Osteoblast (primary cell): Measurements from ENCODE around the gene MIA2. TPM values are rescaled to one million over a fixed set of nuclear protein-coding genes. Genes with fewer than 3 reads are reported as not detected.
A peak's percentile ranks its signal among the peaks of the same experiment; 100 is the strongest.

Experiments used
- DNase-seq: peaks from one replicate; pipeline ENCODE4 v3.0.0; 2011; ENCODE audit warnings: low spot score, mixed read lengths; ENCODE audit not compliant: insufficient read length; ENCODE audit errors: missing footprints
- H2AFZ ChIP-seq: 2 replicates; pipeline ENCODE4 v1.6.0; 2011; ENCODE audit warnings: mild to moderate bottlenecking, low read length
- H3K27ac ChIP-seq: 2 replicates; pipeline ENCODE4 v1.5.1; 2011; ENCODE audit warnings: mild to moderate bottlenecking, low read depth, low read length, moderate library complexity
- H3K27me3 ChIP-seq: 2 replicates; pipeline ENCODE4 v1.6.0; 2012; ENCODE audit warnings: mild to moderate bottlenecking, control low read depth, inconsistent platforms, low read length, moderate library complexity; ENCODE audit not compliant: insufficient read depth
- H3K36me3 ChIP-seq: 2 replicates; pipeline ENCODE4 v1.5.1; 2011; ENCODE audit warnings: mild to moderate bottlenecking, low read length, control low read depth, moderate library complexity; ENCODE audit not compliant: insufficient read depth
- H3K4me1 ChIP-seq: 2 replicates; pipeline ENCODE4 v1.5.1; 2011; ENCODE audit warnings: mild to moderate bottlenecking, low read length, control low read depth, moderate library complexity; ENCODE audit not compliant: insufficient read depth
- H3K4me2 ChIP-seq: 2 replicates; pipeline ENCODE4 v1.6.0; 2011; ENCODE audit warnings: mild to moderate bottlenecking, low read length; ENCODE audit not compliant: insufficient read depth
- H3K4me3 ChIP-seq: fragments of 200-600 bp; sonication (generic); 3 replicates; pipeline ENCODE4 v1.5.1; 2012; ENCODE audit warnings: mild to moderate bottlenecking, low read length, inconsistent platforms; ENCODE audit not compliant: insufficient read depth
- H3K79me2 ChIP-seq: 2 replicates; pipeline ENCODE4 v1.6.0; 2012; ENCODE audit warnings: mild to moderate bottlenecking, low read length, control low read depth, inconsistent platforms; ENCODE audit not compliant: insufficient read depth
- H3K9me3 ChIP-seq: 2 replicates; pipeline ENCODE4 v1.5.1; 2011; ENCODE audit warnings: low read depth, low read length, control low read depth
- H4K20me1 ChIP-seq: 2 replicates; pipeline ENCODE4 v1.6.0; 2012; ENCODE audit warnings: mild to moderate bottlenecking, low read length, control low read depth; ENCODE audit not compliant: insufficient read depth
- total RNA-seq: library from RNA; depleted of rRNA; stranded (reverse); fragments of >200 nt; gene quantifications from 2 replicates; pipeline ENCODE4 v1.2.3, GENCODE V29; 2012
- TF ChIP-seq, protein P1 (sequence below): IDR thresholded peaks from 2 replicates; pipeline ENCODE4 v1.5.1; 2011; ENCODE audit warnings: mild to moderate bottlenecking, low read depth, low read length, moderate library complexity; ENCODE audit errors: extremely low read depth

MIA2 gene
- total RNA-seq, 1 donor, result 25.0 TPM

DNA sequence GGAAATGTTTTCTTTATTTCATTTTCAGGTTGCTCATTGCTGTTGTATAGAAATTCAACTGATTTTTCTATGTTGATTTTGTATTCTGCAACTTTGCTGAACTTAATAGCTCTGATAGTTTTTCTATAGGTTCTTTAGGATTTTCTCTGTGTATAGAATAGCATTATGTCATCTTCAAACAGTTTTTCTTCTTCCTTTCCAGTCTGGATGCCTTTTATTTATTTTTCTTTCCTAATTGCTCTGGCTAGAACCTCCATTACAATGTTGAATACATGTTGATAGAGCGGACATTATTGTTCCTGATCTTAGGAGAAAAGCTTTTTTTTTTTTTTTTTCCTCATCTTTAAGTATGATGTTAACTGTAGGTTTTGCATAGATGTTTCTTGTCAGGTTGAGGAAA is 39.2 kb downstream of the MIA2 start:
- H3K36me3 ChIP-seq, result no peaks in the 10 kb centered on the region
- TF ChIP-seq, protein P1, sequence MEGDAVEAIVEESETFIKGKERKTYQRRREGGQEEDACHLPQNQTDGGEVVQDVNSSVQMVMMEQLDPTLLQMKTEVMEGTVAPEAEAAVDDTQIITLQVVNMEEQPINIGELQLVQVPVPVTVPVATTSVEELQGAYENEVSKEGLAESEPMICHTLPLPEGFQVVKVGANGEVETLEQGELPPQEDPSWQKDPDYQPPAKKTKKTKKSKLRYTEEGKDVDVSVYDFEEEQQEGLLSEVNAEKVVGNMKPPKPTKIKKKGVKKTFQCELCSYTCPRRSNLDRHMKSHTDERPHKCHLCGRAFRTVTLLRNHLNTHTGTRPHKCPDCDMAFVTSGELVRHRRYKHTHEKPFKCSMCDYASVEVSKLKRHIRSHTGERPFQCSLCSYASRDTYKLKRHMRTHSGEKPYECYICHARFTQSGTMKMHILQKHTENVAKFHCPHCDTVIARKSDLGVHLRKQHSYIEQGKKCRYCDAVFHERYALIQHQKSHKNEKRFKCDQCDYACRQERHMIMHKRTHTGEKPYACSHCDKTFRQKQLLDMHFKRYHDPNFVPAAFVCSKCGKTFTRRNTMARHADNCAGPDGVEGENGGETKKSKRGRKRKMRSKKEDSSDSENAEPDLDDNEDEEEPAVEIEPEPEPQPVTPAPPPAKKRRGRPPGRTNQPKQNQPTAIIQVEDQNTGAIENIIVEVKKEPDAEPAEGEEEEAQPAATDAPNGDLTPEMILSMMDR, result no peak
- no peak overlapping the region for H3K4me2 ChIP-seq
- peaks cover 9% of the 10 kb centered on the region for H3K4me1 ChIP-seq
- no peak overlapping the region for H2AFZ ChIP-seq
- H4K20me1 ChIP-seq, result peaks cover 39% of the 10 kb centered on the region
- H3K4me3 ChIP-seq, result no peak overlapping the region
- H3K79me2 ChIP-seq, result peaks cover 93% of the 10 kb centered on the region
- no peaks in the 10 kb centered on the region for H3K27me3 ChIP-seq
- no peak overlapping the region for H3K27ac ChIP-seq
- H3K9me3 ChIP-seq, result no peaks in the 10 kb centered on the region
- DNase-seq, result no peak

DNA sequence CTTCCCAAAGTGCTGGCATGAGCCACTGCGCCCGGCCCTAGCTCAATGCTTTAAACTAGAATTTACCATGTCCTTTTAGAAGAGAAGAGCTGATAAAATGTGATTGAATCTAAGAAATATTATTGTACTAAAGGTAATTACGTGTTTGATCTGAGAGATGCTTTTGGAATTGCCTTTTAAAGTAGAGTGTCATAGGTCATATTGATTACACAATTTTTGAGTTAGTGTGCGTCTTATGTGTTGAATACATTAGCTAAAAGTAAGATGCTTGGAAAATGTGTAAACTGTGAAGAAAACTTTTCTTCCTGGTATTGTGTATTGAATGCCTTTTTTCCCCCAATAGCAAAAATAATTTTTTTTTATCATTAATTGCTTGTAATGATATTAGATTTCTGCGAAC is 41.7 kb downstream of the MIA2 start:
- Histone ChIP-seq H3K4me2 (no peak overlapping the region), H3K79me2 (peaks cover 80% of the 10 kb centered on the region), H4K20me1 (peaks cover 25% of the 10 kb centered on the region), H2AFZ (no peak overlapping the region), H3K27ac (no peak overlapping the region), H3K4me3 (no peak overlapping the region), H3K27me3 (no peaks in the 10 kb centered on the region), H3K36me3 (peaks cover 11% of the 10 kb centered on the region), H3K9me3 (no peaks in the 10 kb centered on the region), H3K4me1 (no peaks in the 10 kb centered on the region)
- no peak for DNase-seq
- TF ChIP-seq, protein P1, result no peak

DNA sequence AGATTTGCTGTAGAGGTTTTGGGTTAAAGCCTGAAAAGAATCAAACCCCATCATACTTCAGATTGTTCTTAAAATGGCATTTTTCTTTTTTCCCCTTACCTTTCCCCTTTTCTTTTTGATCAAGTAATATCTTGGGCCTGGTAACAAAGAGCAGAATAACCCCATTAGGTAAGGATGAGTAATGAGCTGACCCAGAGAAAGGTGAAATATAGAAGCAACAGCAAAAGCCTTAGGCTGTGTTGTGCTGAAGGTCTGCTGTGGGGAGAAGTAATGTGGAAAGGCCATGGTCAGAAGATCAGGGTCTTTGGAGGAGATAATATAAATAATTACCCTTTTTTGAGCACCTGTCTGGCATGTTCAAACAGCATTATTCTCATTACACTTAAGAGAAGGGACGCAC is 42.3 kb downstream of the MIA2 start:
- no peak for DNase-seq
- Histone ChIP-seq H3K27me3 (no peaks in the 10 kb centered on the region), H3K4me2 (no peak overlapping the region), H2AFZ (no peak overlapping the region), H3K4me1 (no peaks in the 10 kb centered on the region), H4K20me1 (peaks cover 20% of the 10 kb centered on the region), H3K79me2 (peaks cover 74% of the 10 kb centered on the region), H3K27ac (no peak overlapping the region), H3K4me3 (no peak overlapping the region), H3K9me3 (no peaks in the 10 kb centered on the region), H3K36me3 (peaks cover 11% of the 10 kb centered on the region)
- TF ChIP-seq, protein P1, result no peak

DNA sequence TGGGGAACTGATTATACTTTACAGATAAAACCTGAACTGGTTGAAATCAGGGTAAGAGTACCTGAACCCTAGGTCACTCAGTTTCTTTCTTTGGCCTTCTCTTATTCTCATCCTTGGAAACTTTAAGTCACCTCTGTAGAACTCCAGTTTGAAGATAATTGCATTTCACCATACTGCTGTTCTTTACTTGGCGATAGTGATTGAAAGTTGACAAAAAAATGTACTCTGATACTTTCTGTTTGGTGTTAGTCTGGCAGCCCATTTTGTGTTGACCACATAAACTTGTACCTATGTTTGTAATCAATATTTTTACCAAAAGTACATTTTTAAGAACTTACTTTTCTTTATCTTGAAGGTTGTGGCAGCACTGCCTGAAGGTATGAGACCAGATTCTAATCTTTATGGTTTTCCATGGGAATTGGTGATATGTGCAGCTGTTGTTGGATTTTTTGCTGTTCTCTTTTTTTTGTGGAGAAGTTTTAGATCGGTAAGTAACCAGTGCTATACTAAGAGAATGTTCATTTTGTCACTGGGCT is 42.9 kb downstream of the MIA2 start:
- H3K79me2 ChIP-seq, result peaks cover 68% of the 10 kb centered on the region
- H3K4me3 ChIP-seq, result no peak overlapping the region
- H3K36me3 ChIP-seq, result peaks cover 11% of the 10 kb centered on the region
- peaks cover 20% of the 10 kb centered on the region for H4K20me1 ChIP-seq
- no peak overlapping the region for H2AFZ ChIP-seq
- TF ChIP-seq, protein P1, result no peak
- H3K27ac ChIP-seq, result no peak overlapping the region
- DNase-seq, result peak; percentile 34
- no peaks in the 10 kb centered on the region for H3K27me3 ChIP-seq
- no peaks in the 10 kb centered on the region for H3K4me1 ChIP-seq
- H3K9me3 ChIP-seq, result no peaks in the 10 kb centered on the region
- no peak overlapping the region for H3K4me2 ChIP-seq
